Adipose tissue (tissue), 3 donors: ENCODE results near the gene SMAD5. TPM values are rescaled to one million over a fixed set of nuclear protein-coding genes. Genes with fewer than 3 reads are reported as not detected.

Experiments used
- H3K27ac ChIP-seq: one replicate; pipeline ENCODE4 v1.5.1; 2013; ENCODE audit warnings: low read depth, low read length
- WGBS, 3 donors: extraction: QIAGEN DNeasy Blood & Tissue Kit; methylation state at CpG; one replicate each; pipeline ENCODE4 v1.1.7; 2013; 5-methylcytosine and 5-hydroxymethylcytosine counted together
- polyA plus RNA-seq, 3 donors: library from polyadenylated mRNA; stranded (reverse); fragments of 200-250 nt; gene quantifications; one replicate each; pipeline ENCODE4 v1.2.3, GENCODE V29; 2013
- donor health status: healthy with polysubstance abuse.
- donor health status: Bipolar disorder and iron deficiency.
- donor health status: healthy.

SMAD5 gene
- polyA plus RNA-seq, 3 donors = 4.9 to 18.6 (median 9.9) TPM

GRCh38 chr5:136109453-136110135, 23.1 kb upstream of the SMAD5 start:
- WGBS, 3 donors = 90 to 93% (median 92%) methylated on average over 5 of the region's 5 CpGs
- no peak overlapping the region for H3K27ac ChIP-seq

DNA sequence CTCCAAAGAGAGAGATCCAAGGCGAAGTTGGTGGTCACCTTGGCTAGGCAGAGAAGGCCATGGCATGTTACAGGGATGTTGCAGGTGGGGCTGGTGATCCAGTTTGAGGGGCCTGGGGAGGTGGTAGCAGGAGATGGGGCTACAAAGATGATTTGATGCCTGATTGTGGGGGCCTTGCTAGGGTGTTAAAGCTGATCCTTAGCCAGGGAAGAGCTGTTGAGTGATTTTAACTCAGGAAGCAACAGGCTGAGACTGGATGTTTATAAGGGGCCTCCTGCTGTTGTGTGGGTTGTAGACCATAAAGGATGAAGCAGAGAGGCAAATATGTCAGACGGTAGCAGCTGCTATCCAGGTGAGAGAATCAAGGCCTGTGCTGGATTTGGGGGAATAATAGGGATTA, 19.0 kb upstream of the SMAD5 start:
- H3K27ac ChIP-seq = no peak overlapping the region
- WGBS, 3 donors = 74 to 89% (median 78%) methylated on average over 2 of the region's 2 CpGs

DNA sequence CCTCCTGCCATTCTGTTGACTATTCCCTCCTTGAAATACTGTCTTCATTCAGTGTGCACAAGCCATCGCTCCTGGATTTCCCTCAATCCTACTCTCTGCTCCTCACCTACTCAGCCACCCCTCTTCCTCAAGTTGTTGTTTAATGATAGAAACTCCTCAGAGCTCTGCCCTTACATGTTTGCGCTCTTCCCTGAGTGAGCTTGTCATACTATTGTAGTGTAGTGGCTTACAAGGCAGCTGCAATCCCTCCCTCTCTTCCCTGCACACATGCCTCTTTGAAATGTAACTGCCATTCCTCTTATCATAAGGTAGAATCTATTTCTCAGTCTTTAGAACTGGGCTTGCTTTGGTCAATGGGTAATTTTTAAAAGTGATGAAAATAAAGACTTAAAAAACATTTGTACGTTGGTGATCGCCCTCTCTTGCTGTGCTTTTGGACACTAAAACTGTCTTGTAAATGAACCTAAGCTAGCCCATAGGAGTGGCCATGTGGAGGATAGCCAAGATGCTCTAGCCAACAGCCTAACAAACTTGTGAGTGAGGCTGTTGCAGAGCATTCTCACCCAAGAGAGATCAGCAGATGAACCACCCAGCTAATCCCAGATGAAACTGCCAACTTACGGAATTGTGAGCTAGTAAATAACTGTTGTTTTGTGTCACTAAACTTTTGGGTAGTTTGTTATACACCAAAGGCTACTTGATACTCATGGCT, 18.1 kb upstream of the SMAD5 start:
- no peak overlapping the region for H3K27ac ChIP-seq
- WGBS, 3 donors = 83 to 95% (median 91%) methylated on average over 5 of the region's 5 CpGs

GRCh38 chr5:136115183-136115865, 17.3 kb upstream of the SMAD5 start:
- no peak overlapping the region for H3K27ac ChIP-seq
- WGBS, 3 donors = 82 to 88% (median 85%) methylated on average over 1 of the region's 1 CpG

- 90 to 98% (median 95%) methylated on average over 5 of the region's 5 CpGs for WGBS, 3 donors
- no peak overlapping the region for H3K27ac ChIP-seq
Observed at GRCh38 chr5:136120529-136120928, 12.1 kb upstream of the SMAD5 start.

- WGBS, 3 donors = 55 to 82% (median 79%) methylated on average over 1 of the region's 1 CpG
- H3K27ac ChIP-seq = no peak overlapping the region
Observed at GRCh38 chr5:136123236-136123768, 9.3 kb upstream of the SMAD5 start.

GRCh38 chr5:136127560-136127959, 5.1 kb upstream of the SMAD5 start:
- H3K27ac ChIP-seq = no peak overlapping the region
- WGBS, 3 donors = 87 to 91% (median 90%) methylated on average over 3 of the region's 3 CpGs

DNA sequence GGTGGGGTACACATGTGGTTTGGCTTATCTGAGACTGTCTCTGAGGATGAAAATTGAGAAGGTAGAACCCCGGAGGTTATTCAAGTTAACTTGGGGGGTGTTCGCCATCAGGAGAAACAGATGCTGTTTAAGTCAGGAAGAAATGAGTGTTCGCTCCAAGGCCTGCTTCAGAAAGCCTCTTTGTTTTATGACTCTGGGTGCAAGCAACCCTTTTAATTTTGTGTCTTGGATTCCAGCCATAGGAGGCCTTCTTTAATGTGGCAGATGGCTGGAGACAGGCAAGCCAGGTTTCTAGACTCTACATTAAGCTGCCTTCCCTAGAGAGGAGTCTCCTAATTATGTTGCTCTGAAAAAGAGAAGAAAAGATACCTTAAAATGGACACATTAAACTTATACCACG, 4.2 kb upstream of the SMAD5 start:
- no peak overlapping the region for H3K27ac ChIP-seq
- 77 to 83% (median 79%) methylated on average over 4 of the region's 4 CpGs for WGBS, 3 donors

DNA sequence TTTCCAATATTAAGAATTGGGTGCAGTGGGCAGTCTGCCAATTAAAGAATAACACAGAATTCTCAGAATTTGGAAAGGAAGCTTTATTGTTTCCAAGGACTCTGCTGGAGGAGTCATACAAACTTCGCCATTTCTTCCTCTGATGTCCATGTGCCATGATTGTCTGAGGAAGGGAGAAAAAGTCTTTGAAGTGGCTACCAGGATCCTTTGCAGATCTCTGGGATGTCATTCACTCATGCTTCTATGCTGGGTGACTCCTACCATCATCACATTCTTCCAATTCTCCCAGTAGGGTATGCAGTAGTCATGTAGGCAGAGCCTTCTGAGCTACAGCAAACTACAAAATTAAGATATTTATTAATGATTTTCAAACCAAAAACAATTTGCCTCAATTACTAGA, 3.2 kb upstream of the SMAD5 start:
- WGBS, 3 donors = 56 to 78% (median 72%) methylated on average over 1 of the region's 1 CpG
- no peak overlapping the region for H3K27ac ChIP-seq

DNA sequence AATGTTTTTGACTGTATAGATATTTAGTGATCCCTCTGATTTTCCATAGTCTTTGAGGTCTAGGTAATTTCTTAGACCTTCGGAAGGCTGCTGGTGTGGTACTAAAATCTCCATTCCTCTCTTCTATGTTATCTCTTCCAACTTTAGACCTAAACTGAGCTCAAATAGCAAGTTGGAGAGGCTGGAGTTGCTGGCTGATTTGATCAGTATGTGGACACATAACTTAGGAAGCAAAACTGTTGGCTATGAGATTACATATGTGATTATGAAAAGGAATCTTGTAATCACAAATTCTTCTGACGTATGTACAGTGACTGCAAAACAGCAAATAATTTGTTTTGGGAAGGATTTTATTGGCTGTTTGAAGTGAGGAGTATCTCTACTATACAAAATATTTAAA, 2.1 kb upstream of the SMAD5 start:
- WGBS, 3 donors = 93 to 95% (median 94%) methylated on average over 2 of the region's 2 CpGs
- no peak overlapping the region for H3K27ac ChIP-seq

DNA sequence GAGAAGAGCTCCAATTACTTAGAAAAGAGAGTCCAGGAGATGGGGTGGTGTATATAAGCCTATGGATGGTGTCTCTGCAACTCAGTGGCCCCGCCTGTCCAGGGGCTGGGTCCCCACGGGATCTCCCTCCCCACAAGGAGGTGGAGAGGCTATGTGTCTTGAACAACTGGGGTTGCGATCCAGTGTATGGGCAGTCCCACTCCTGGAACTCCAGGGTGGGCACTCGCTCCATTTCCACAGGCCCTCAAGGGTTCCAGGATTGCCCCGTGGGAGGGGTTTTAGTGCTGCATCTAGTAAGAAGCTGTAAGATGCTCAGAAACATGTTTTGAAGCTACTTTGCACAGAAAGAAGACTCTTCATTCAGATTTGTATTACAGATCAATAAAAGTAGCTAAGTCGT, 558 bp upstream of the SMAD5 start:
- no peak overlapping the region for H3K27ac ChIP-seq
- WGBS, 3 donors = 28 to 33% (median 29%) methylated on average over 6 of the region's 6 CpGs

DNA sequence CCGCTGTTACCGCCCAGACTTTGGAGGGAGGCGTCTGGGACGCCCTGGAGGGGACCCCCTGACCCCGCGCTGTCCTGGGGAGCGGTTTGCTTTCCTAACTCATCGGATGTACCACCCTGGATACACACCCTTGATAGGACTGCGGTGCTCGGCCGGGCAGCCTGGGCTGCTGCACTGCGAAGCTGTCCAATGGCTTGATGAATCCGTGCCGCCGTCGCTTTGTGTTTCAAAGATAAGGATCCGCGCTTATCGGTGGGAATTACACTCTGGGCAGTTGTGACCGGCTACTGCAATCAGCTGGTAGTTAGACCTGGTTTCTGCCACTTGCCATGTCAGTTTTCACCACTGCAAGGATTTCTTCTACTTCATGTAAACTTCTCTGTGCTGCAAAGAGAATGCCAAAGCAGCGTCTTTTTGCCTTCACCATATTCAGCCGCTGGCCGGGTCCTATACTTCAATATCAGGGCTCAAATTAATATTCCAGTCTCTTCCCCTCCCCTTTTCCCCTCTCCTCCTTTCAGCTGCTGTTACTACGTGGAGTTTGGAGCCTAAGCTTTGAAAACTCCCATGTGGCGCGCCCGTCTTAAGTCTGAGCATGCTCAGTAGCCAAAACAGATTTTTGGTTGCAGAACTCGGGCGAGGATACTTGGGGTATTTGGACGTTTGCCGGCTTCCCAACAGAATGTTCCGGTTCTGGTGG, 727 bp downstream of the SMAD5 start:
- WGBS, 3 donors = 0 to 1% (median 1%) methylated on average over 32 of the region's 32 CpGs
- peak overlapping the region; percentile 93 for H3K27ac ChIP-seq

DNA sequence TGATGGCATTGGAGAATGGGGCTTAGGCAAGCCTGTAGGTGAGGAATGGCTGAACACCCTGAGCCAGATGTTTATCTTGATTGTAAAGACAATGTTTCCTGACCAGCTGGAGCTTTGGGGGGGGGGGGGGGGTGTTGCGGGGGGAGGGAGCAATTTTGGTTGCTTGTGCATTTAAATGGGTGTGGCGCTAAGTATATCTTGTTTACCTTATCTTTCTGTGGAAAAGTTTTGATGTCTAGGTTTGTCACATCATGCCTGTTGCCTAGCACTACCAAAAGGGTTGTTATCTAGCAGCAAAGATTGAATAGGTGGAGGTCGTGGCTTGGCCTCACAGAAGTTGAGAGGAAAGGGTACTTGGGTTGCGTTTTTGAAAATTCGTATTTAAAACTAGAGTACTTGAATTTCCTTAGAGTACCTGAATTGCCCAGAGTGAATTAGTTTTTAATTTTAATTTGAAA, 1.3 kb downstream of the SMAD5 start:
- WGBS, 3 donors = 5 to 13% (median 11%) methylated on average over 5 of the region's 5 CpGs
- H3K27ac ChIP-seq = no peak overlapping the region

DNA sequence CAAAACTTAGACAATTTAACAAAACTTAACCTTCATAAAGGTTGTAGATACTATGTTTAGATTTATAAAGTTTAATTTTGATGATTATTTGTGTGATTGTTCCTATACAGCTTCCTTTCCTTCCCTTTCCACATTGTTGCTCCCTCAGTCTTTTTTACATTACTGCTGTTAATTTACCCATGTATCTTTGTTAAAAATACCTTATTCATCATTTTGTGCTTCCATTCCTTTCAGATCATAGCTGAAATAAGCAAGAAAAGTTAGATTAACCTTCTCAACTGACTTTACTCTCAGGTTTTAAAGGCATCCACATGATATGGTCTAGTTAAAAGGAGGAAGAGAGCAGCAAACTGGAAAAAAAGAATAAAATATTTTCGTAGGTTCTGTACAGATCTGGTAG, 2.0 kb downstream of the SMAD5 start:
- 34 to 50% (median 36%) methylated on average over 1 of the region's 1 CpG for WGBS, 3 donors
- no peak overlapping the region for H3K27ac ChIP-seq

- no peak overlapping the region for H3K27ac ChIP-seq
- 67 to 83% (median 81%) methylated on average over 2 of the region's 2 CpGs for WGBS, 3 donors
Observed at GRCh38 chr5:136135536-136135935, 2.9 kb downstream of the SMAD5 start.

DNA sequence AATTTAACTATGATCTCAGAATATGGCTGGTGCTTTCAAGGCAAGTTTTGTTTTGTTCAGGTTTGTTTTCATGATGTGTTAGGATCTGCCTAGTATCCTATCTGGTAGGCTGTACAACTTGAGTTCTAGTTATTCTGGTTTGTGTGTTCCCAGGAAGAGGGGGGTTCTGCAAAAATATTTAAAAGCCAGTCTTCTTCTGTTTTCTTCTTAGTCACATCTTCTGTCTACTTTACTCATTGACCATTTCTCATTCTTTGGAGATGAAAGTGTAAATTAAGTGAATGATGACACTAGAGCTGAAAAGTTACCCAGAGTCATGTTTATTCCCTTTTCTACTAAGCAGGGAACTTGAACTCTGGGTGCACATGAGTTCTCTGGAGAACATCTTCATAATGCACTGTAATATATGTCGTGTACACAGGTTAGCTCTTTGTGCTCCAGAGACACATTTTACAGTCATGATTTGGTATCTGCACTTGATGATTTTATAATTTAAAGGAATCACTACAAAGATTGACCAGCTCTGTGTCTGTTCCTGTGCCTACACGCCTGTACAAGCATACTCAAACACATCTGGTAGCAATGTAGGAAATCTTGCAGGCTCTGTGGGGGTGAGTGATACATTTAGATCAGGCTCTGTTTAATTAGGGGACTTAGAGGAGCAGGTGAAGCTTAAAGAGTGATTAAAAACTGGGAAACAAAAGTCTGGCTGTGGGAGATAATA, 5.0 kb downstream of the SMAD5 start:
- WGBS, 3 donors = 82 to 90% (median 87%) methylated on average over 2 of the region's 2 CpGs
- H3K27ac ChIP-seq = no peak overlapping the region

GRCh38 chr5:136141561-136141960, 8.9 kb downstream of the SMAD5 start:
- H3K27ac ChIP-seq = no peak overlapping the region

- WGBS, 3 donors = 70 to 84% (median 81%) methylated on average over 6 of the region's 6 CpGs
- H3K27ac ChIP-seq = no peak overlapping the region
Observed at GRCh38 chr5:136143312-136143711, 10.7 kb downstream of the SMAD5 start.
